Astrocyte of the spinal cord (primary cell): Measurements from ENCODE around the gene CRYGN.

Experiments
- DNase-seq: peaks from one replicate; pipeline ENCODE4 v3.0.0; 2011; ENCODE audit warnings: low read depth, low spot score
- H3K4me3 ChIP-seq: 2 replicates; pipeline ENCODE4 v1.5.1; 2011; ENCODE audit warnings: low read depth, mild to moderate bottlenecking, low read length, moderate library complexity
- CTCF ChIP-seq: IDR thresholded peaks from 2 replicates; pipeline ENCODE4 v1.5.1; 2012; ENCODE audit warnings: low read depth, mild to moderate bottlenecking, low read length, inconsistent platforms
- in situ Hi-C: cut with HindIII; loops from 2 replicates; pipeline ENCODE4 v1.10.0; 2017; ENCODE audit warnings: low sequenced_read_pairs

Gene CRYGN

GRCh38 chr7:151412318-151412717 is 27.6 kb downstream of the CRYGN start:
- in situ Hi-C loops, result no loop called here
- no peak overlapping the region for H3K4me3 ChIP-seq
- no peak for DNase-seq
- no peak for TF ChIP-seq CTCF

- in situ Hi-C loops, result no loop called here
- DNase-seq, result no peak
- no peak overlapping the region for H3K4me3 ChIP-seq
- no peak for TF ChIP-seq CTCF
Measured at GRCh38 chr7:151411551-151411950, 28.4 kb downstream of the CRYGN start.

GRCh38 chr7:151410405-151411390 is 29.2 kb downstream of the CRYGN start:
- DNase-seq, result no peak
- in situ Hi-C loops, result no loop called here
- no peak for TF ChIP-seq CTCF
- H3K4me3 ChIP-seq, result peak overlapping the region; percentile 41

- peak within 1 kb of the TSS; percentile 41 for H3K4me3 ChIP-seq
- in situ Hi-C loops, result no loop called here
- TF ChIP-seq CTCF, result no peak
- no peak for DNase-seq
Measured at GRCh38 chr7:151409667-151410404, 30.1 kb downstream of the CRYGN start, which contains the start of gene WDR86. Gene WDR86, minus strand, starts transcription at chr7:151410038. Its CDS starts 449 bp downstream, at chr7:151409589.

- in situ Hi-C loops, result no loop called here
- no peak for TF ChIP-seq CTCF
- no peak for DNase-seq
- peak overlapping the region; percentile 41 for H3K4me3 ChIP-seq
Measured at GRCh38 chr7:151408839-151409666, 30.9 kb downstream of the CRYGN start.

GRCh38 chr7:151408498-151408838 is 31.5 kb downstream of the CRYGN start:
- no peak overlapping the region for H3K4me3 ChIP-seq
- no peak for TF ChIP-seq CTCF
- in situ Hi-C loops, result no loop called here
- no peak for DNase-seq
